Activated CD4-positive, alpha-beta T cell treated with anti-CD3 and anti-CD28 coated beads for 4 hours (primary cell): ENCODE measurements around the gene BLM.

Source experiments
- DNase-seq, 2 donors: peaks; one replicate each; pipeline ENCODE4 v3.0.0-alpha.2; 2020

Gene BLM

GRCh38 chr15:90691982-90692773 lies 25.0 kb upstream of the BLM start:
- DNase-seq, result no peak

GRCh38 chr15:90694987-90695386 lies 22.2 kb upstream of the BLM start:
- DNase-seq, result no peak

GRCh38 chr15:90697175-90697574 lies 20.0 kb upstream of the BLM start:
- DNase-seq, result no peak

- DNase-seq, result no peak
Measured at GRCh38 chr15:90698629-90699028, 18.5 kb upstream of the BLM start.

GRCh38 chr15:90701048-90701447 lies 16.1 kb upstream of the BLM start:
- DNase-seq, result no peak

- no peak for DNase-seq
Measured at GRCh38 chr15:90701880-90702630, 15.1 kb upstream of the BLM start.

- no peak for DNase-seq
Measured at GRCh38 chr15:90703455-90703854, 13.7 kb upstream of the BLM start.

GRCh38 chr15:90705212-90705611 lies 11.9 kb upstream of the BLM start:
- DNase-seq, result no peak

- DNase-seq, result no peak
Measured at GRCh38 chr15:90706394-90707327, 10.5 kb upstream of the BLM start.

GRCh38 chr15:90707489-90707888 lies 9.7 kb upstream of the BLM start:
- DNase-seq, result no peak

- no peak for DNase-seq
Measured at GRCh38 chr15:90708516-90708915, 8.6 kb upstream of the BLM start.

GRCh38 chr15:90709278-90709677 lies 7.9 kb upstream of the BLM start:
- no peak for DNase-seq

- DNase-seq, result no peak
Measured at GRCh38 chr15:90710436-90711027, 6.6 kb upstream of the BLM start.

- no peak for DNase-seq
Measured at GRCh38 chr15:90711418-90711824, 5.7 kb upstream of the BLM start.

- DNase-seq, result no peak
Measured at GRCh38 chr15:90711842-90712241, 5.3 kb upstream of the BLM start.

GRCh38 chr15:90713081-90713480 lies 4.1 kb upstream of the BLM start:
- no peak for DNase-seq

- no peak for DNase-seq
Measured at GRCh38 chr15:90716317-90716975, 700 bp upstream of the BLM start.

GRCh38 chr15:90718232-90718631 lies 1.1 kb downstream of the BLM start:
- DNase-seq, result no peak

GRCh38 chr15:90720131-90720530 lies 3.0 kb downstream of the BLM start:
- no peak for DNase-seq

GRCh38 chr15:90729261-90729660 lies 12.1 kb downstream of the BLM start:
- DNase-seq, result no peak

GRCh38 chr15:90730290-90730689 lies 13.1 kb downstream of the BLM start:
- DNase-seq, result no peak

GRCh38 chr15:90735923-90736322 lies 18.8 kb downstream of the BLM start:
- DNase-seq, result no peak
